Panc1 (cell line): Measurements from ENCODE around the gene CCN6.

Experiments
- POLR2AphosphoS5 ChIP-seq: IDR thresholded peaks from 2 replicates; pipeline ENCODE4 v1.6.1; 2012; ENCODE audit warnings: mild to moderate bottlenecking, low read depth, low read length, moderate library complexity
- TF ChIP-seq, protein P1 (sequence below): fragments of 450-650 bp; IDR thresholded peaks from 2 replicates; pipeline ENCODE4 v1.5.1; 2017; ENCODE audit warnings: mild to moderate bottlenecking
- TF ChIP-seq, protein P2 (sequence below), 2 experiments: IDR thresholded peaks; 2 replicates each; pipeline ENCODE4 v1.6.1; 2011 to 2012; ENCODE audit warnings: low read depth in 2 of 2, control low read depth in 1 of 2, low read length in 1 of 2, mild to moderate bottlenecking in 1 of 2, moderate library complexity in 1 of 2; ENCODE audit not compliant: insufficient read depth in 1 of 2

DNA sequence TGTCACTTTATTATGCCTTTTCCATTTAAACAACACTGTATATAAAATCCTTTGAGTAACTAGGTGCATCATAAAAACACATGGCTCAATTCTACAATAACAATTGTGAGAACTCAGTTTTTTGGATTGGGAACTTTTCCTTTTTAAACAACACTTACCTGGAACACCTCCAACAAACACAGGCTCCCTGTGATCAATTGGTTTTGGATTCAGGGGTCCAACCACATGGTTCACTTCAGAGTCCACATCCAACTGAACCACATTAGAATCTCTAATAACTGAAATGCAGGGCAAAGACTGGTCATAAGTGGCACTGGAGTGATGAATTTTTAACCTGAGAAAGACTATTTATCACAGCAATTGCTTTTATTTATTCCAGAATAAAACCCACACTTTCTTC lies 60.0 kb downstream of the CCN6 start:
- TF ChIP-seq, protein P1, sequence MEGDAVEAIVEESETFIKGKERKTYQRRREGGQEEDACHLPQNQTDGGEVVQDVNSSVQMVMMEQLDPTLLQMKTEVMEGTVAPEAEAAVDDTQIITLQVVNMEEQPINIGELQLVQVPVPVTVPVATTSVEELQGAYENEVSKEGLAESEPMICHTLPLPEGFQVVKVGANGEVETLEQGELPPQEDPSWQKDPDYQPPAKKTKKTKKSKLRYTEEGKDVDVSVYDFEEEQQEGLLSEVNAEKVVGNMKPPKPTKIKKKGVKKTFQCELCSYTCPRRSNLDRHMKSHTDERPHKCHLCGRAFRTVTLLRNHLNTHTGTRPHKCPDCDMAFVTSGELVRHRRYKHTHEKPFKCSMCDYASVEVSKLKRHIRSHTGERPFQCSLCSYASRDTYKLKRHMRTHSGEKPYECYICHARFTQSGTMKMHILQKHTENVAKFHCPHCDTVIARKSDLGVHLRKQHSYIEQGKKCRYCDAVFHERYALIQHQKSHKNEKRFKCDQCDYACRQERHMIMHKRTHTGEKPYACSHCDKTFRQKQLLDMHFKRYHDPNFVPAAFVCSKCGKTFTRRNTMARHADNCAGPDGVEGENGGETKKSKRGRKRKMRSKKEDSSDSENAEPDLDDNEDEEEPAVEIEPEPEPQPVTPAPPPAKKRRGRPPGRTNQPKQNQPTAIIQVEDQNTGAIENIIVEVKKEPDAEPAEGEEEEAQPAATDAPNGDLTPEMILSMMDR = no peak
- no peak for TF ChIP-seq POLR2AphosphoS5
- TF ChIP-seq, protein P2, sequence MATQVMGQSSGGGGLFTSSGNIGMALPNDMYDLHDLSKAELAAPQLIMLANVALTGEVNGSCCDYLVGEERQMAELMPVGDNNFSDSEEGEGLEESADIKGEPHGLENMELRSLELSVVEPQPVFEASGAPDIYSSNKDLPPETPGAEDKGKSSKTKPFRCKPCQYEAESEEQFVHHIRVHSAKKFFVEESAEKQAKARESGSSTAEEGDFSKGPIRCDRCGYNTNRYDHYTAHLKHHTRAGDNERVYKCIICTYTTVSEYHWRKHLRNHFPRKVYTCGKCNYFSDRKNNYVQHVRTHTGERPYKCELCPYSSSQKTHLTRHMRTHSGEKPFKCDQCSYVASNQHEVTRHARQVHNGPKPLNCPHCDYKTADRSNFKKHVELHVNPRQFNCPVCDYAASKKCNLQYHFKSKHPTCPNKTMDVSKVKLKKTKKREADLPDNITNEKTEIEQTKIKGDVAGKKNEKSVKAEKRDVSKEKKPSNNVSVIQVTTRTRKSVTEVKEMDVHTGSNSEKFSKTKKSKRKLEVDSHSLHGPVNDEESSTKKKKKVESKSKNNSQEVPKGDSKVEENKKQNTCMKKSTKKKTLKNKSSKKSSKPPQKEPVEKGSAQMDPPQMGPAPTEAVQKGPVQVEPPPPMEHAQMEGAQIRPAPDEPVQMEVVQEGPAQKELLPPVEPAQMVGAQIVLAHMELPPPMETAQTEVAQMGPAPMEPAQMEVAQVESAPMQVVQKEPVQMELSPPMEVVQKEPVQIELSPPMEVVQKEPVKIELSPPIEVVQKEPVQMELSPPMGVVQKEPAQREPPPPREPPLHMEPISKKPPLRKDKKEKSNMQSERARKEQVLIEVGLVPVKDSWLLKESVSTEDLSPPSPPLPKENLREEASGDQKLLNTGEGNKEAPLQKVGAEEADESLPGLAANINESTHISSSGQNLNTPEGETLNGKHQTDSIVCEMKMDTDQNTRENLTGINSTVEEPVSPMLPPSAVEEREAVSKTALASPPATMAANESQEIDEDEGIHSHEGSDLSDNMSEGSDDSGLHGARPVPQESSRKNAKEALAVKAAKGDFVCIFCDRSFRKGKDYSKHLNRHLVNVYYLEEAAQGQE (IDR thresholded peaks at IDR 0.05; ENCODE audit: insufficient read depth in 1 of 2, low read depth in 2 of 2, low read length in 1 of 2) = no peak
